ENCODE data around the gene CD1B. TPM values are rescaled to one million over a fixed set of nuclear protein-coding genes. Genes with fewer than 3 reads are reported as not detected.

CD1B gene
- total RNA-seq, 2 donors from 2014 or later, result not detected

DNA sequence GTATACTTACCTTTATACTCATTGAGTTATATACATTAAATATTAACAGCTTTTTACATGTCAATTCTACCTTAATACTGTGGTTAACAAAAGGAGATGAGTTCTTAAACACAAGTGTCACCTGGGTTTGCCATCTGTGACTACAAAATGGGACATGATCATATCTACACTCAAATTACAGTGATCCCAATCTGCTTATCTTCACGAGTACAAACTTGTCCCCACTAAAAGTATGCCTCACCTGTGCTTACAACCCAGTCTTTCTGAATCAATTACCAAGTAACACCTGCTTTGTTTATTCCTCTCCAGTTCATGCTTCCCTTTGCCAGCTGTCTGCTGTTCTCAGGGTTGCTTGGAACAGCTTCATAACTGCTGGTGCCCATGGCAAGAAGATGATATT lies 31.2 kb upstream of the CD1B start:
- Histone ChIP-seq H3K27ac (no peak overlapping the region), H3K36me3 (no peaks in the 10 kb centered on the region), H3K9me3 (no peaks in the 10 kb centered on the region), H3K4me1 (no peaks in the 10 kb centered on the region), H3K27me3 (no peaks in the 10 kb centered on the region), H3K4me3 (no peak overlapping the region)
- TF ChIP-seq, protein P1, sequence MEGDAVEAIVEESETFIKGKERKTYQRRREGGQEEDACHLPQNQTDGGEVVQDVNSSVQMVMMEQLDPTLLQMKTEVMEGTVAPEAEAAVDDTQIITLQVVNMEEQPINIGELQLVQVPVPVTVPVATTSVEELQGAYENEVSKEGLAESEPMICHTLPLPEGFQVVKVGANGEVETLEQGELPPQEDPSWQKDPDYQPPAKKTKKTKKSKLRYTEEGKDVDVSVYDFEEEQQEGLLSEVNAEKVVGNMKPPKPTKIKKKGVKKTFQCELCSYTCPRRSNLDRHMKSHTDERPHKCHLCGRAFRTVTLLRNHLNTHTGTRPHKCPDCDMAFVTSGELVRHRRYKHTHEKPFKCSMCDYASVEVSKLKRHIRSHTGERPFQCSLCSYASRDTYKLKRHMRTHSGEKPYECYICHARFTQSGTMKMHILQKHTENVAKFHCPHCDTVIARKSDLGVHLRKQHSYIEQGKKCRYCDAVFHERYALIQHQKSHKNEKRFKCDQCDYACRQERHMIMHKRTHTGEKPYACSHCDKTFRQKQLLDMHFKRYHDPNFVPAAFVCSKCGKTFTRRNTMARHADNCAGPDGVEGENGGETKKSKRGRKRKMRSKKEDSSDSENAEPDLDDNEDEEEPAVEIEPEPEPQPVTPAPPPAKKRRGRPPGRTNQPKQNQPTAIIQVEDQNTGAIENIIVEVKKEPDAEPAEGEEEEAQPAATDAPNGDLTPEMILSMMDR (IDR thresholded peaks at IDR 0.05), result no peak
- DNase-seq (ENCODE audit: low spot score), result no peak

DNA sequence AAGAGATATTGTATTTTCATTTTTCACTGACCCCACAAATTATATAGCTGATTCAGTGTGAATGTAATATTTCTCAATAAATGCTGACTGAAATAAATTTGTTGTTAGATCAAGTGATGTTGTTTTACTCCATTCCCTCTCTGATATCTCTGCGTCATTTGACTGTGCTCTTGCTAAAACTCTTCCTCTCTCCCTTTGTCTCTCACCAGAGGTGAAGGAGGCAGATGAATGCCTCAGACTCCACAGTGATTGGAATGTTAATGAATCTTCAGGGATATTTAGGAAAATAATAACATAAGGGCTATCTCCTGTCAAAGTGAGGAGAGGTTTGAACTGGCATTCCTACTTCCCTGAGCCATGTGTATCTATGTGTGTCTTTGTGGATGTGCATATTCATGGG lies 26.1 kb upstream of the CD1B start:
- H3K27me3 ChIP-seq, result no peaks in the 10 kb centered on the region
- no peaks in the 10 kb centered on the region for H3K36me3 ChIP-seq

DNA sequence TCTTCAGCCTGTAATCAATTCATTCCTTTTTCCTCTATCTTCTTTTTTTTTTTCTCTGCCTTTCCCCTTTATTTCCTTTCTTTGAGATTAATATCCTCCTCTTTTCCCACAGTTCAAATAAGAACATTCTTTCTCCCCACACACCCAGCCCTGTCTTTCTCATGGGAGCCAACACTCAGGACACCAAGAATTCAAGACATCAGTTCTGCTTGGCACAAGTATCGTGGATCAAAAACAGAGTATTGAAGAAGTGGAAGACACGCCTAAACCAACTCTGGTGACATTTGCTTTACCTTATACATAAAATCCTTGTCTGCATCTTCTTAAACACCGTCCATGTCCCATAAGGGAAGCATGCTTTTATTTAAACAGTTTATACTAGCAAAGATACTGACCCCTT lies 25.3 kb upstream of the CD1B start:
- TF ChIP-seq, protein P1 (IDR thresholded peaks at IDR 0.05), result no peak
- DNase-seq (ENCODE audit: low spot score), result no peak
- Histone ChIP-seq H3K4me3 (no peak overlapping the region), H3K27me3 (no peaks in the 10 kb centered on the region), H3K9me3 (no peaks in the 10 kb centered on the region), H3K27ac (no peak overlapping the region), H3K36me3 (no peaks in the 10 kb centered on the region), H3K4me1 (no peaks in the 10 kb centered on the region)

More for the DNA sequence above, 26.1 kb upstream of the CD1B start:
- Histone ChIP-seq H3K9me3 (no peaks in the 10 kb centered on the region), H3K4me1 (no peaks in the 10 kb centered on the region), H3K27ac (no peak overlapping the region), H3K4me3 (no peak overlapping the region)
- TF ChIP-seq, protein P1 (IDR thresholded peaks at IDR 0.05), result no peak
- no peak for DNase-seq (ENCODE audit: low spot score)

DNA sequence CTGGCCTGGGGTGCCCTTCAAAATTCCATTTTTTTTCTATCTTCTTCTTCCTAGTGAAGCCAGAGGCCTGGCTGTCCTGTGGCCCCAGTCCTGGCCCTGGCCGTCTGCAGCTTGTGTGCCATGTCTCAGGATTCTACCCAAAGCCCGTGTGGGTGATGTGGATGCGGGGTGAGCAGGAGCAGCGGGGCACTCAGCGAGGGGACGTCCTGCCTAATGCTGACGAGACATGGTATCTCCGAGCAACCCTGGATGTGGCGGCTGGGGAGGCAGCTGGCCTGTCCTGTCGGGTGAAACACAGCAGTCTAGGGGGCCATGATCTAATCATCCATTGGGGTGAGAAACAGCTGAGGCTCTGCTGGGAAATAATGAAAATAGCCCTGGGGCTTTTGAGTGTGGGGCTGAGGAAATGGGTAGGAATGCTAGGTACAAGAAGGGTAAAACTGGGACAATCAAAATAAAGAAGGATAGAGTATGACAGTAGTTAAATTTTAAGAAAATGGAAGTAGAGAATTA lies 24.5 kb upstream of the CD1B start:
- H3K27ac ChIP-seq, result no peak overlapping the region
- H3K4me1 ChIP-seq, result no peaks in the 10 kb centered on the region
- no peak overlapping the region for H3K4me3 ChIP-seq
- no peaks in the 10 kb centered on the region for H3K9me3 ChIP-seq
- H3K27me3 ChIP-seq, result no peaks in the 10 kb centered on the region
- no peak for DNase-seq (ENCODE audit: low spot score)
- TF ChIP-seq, protein P1 (IDR thresholded peaks at IDR 0.05), result no peak
- H3K36me3 ChIP-seq, result no peaks in the 10 kb centered on the region

DNA sequence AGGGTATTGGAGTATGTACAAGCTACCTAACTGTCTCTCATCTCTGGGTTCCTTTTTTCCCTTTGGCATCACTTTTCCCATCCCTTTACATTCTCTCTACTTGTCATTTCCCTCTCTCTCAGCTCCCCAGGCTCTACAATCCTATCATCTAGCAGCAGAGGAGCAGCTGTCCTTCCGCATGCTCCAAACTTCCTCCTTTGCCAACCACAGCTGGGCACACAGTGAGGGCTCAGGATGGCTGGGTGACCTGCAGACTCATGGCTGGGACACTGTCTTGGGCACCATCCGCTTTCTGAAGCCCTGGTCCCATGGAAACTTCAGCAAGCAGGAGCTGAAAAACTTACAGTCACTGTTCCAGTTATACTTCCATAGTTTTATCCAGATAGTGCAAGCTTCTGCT lies 22.9 kb upstream of the CD1B start:
- Histone ChIP-seq H3K9me3 (no peaks in the 10 kb centered on the region), H3K36me3 (no peaks in the 10 kb centered on the region), H3K27ac (no peak overlapping the region), H3K4me3 (no peak overlapping the region), H3K4me1 (no peaks in the 10 kb centered on the region), H3K27me3 (no peaks in the 10 kb centered on the region)
- no peak for DNase-seq (ENCODE audit: low spot score)
- TF ChIP-seq, protein P1 (IDR thresholded peaks at IDR 0.05), result no peak
